ENCODE results near the gene CYP1A2. TPM values are rescaled to one million over a fixed set of nuclear protein-coding genes. Genes with fewer than 3 reads are reported as not detected.

CYP1A2 gene
- total RNA-seq, 3 donors from 2014 or later (not counting 1 experiment from before 2014, with no cell fraction given), result not detected

DNA sequence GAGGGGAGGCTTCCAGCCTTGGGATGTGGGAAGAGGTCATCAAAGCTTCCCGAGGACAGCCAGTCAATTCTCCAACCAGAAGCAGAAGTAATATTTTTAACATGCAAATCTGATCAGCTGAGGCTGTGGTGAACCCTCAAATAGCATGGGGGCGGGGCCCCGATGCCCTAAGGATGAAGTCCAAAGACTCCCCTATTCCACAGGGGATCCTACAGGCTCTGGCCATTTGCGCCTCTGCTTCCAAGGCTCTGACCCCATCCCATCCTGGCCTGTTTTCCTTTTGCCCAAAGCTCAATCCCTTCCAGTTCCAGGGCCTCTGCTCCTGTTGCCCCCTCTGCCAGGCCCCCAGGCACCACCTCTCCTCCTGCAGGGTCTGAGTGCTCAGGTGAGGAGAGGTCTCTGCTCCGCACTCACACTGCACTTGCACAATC lies 26.5 kb downstream of the CYP1A2 start:
- TF ChIP-seq, protein P1, sequence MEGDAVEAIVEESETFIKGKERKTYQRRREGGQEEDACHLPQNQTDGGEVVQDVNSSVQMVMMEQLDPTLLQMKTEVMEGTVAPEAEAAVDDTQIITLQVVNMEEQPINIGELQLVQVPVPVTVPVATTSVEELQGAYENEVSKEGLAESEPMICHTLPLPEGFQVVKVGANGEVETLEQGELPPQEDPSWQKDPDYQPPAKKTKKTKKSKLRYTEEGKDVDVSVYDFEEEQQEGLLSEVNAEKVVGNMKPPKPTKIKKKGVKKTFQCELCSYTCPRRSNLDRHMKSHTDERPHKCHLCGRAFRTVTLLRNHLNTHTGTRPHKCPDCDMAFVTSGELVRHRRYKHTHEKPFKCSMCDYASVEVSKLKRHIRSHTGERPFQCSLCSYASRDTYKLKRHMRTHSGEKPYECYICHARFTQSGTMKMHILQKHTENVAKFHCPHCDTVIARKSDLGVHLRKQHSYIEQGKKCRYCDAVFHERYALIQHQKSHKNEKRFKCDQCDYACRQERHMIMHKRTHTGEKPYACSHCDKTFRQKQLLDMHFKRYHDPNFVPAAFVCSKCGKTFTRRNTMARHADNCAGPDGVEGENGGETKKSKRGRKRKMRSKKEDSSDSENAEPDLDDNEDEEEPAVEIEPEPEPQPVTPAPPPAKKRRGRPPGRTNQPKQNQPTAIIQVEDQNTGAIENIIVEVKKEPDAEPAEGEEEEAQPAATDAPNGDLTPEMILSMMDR (IDR thresholded peaks at IDR 0.05), result no peak
- H3K4me3 ChIP-seq (ENCODE audit: low read length), result no peak overlapping the region
- peaks cover 35 to 49% of the 10 kb centered on the region in 2 donors for H3K4me1 Mint-ChIP-seq
- no peaks in the 10 kb centered on the region for H3K9me3 Mint-ChIP-seq
- H3K36me3 ChIP-seq (ENCODE audit: control insufficient read depth, insufficient read depth, low read length), result no peaks in the 10 kb centered on the region
- WGBS (ENCODE audit: insufficient coverage), result 55% methylated on average over 5 of the region's 5 CpGs
- peaks cover 74% of the 10 kb centered on the region for H3K4me1 ChIP-seq (ENCODE audit: control insufficient read depth, insufficient read depth, low read length)
- peaks cover 0 to 3% of the 10 kb centered on the region in 2 donors for H3K27me3 Mint-ChIP-seq (ENCODE audit: low read depth in 2 of 2)
- ATAC-seq (no peak), DNase-seq (no peak)
- H3K27ac ChIP-seq (ENCODE audit: low read length), result peak overlapping the region; percentile 90
- H3K36me3 Mint-ChIP-seq, result no peaks in the 10 kb centered on the region
- H3K27ac Mint-ChIP-seq, result peak overlapping the region; percentile 97 to 98
- no peaks in the 10 kb centered on the region for H3K9me3 ChIP-seq (ENCODE audit: control insufficient read depth, insufficient read depth, low read length)
- no peak overlapping the region for H3K4me3 Mint-ChIP-seq
- intact Hi-C loops (cut with micrococcal nuclease), result no loop called here
- no peaks in the 10 kb centered on the region for H3K27me3 ChIP-seq (ENCODE audit: control insufficient read depth, insufficient read depth, low read length)

DNA sequence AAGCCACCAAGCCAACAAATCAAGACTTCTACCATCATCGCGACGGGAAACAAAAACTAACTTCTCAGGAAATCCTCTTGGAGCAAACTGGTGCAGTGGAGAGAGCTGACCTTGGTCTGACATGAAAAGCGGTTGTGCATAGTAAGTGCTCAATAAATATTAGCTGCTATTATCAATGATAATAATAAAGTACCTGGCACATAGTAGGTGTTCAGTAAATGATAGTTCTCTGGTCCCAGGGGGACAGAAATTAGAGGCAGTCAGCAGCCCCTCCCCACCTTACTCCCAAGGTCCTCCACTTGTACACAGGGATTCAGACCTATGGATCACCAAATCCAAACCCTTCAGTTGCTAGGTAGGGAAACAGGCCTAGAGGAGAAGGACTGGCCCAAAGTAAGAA lies 27.2 kb downstream of the CYP1A2 start:
- TF ChIP-seq, protein P1 (IDR thresholded peaks at IDR 0.05), result no peak
- Mint-ChIP-seq H3K27me3 (ENCODE audit: low read depth in 2 of 2) (peaks cover 0 to 3% of the 10 kb centered on the region in 2 donors), H3K9me3 (no peaks in the 10 kb centered on the region), H3K4me1 (peaks cover 43 to 56% of the 10 kb centered on the region in 2 donors), H3K4me3 (no peak overlapping the region), H3K27ac (peak overlapping the region; percentile 97 to 98), H3K36me3 (no peaks in the 10 kb centered on the region)
- no peaks in the 10 kb centered on the region for H3K9me3 ChIP-seq (ENCODE audit: control insufficient read depth, insufficient read depth, low read length)
- intact Hi-C loops (cut with micrococcal nuclease), result loop anchor here (2.0 kb wide), 1 partner anchor 15 kb away; no protein-coding TSS in a partner anchor
- peaks cover 79% of the 10 kb centered on the region for H3K4me1 ChIP-seq (ENCODE audit: control insufficient read depth, insufficient read depth, low read length)
- WGBS (ENCODE audit: insufficient coverage), result 86% methylated on average over 3 of the region's 4 CpGs
- no peak for DNase-seq
- H3K36me3 ChIP-seq (ENCODE audit: control insufficient read depth, insufficient read depth, low read length), result no peaks in the 10 kb centered on the region
- H3K27ac ChIP-seq (ENCODE audit: low read length), result peak overlapping the region; percentile 90
- no peak overlapping the region for H3K4me3 ChIP-seq (ENCODE audit: low read length)
- ATAC-seq, result no peak
- no peaks in the 10 kb centered on the region for H3K27me3 ChIP-seq (ENCODE audit: control insufficient read depth, insufficient read depth, low read length)

DNA sequence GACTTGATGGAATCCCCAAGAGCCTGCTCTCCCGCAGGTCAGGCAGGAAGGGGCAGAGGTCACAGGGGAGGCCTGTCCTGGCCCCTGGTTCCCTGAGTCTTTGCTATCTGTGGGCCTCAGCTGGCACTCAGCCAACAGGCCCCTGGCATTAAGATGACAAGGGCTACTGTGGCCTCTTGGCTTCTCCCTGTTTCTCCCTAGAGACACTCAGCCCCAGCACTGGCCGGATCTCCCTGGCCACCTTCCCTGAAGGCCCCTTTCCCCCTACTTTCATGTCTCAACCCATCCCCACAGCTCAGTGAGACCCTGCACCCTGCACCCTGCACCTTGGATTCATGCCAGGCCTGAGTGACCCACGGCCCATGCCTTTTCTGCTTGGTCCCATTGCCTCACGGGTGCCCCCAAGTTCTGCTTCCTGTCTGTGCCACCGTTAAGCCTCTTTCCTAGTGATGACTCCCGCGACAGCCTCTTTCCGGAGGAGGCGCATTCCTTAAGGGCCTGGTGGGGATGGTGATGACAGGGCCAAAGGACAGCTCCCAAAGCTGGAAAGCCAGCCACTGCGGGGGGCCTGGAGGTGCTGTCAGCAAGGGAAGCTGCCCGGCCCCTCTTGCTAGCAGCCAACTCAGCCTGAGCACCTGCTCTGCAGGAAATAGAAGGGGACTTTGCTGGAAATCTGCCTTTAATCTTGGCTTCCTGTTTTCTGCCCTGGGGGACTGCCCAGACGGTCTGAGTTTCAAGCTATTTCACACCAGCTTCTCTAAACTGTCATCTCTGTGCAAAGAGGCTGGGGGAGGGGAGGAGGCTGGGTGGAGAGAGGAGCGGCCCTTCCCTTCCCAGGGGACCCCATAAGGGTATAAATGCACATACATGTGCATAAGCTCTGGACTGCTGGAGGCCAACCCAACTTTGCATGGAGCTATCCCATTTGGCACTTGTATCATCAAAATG lies 28.4 kb downstream of the CYP1A2 start:
- intact Hi-C loops (cut with micrococcal nuclease), result loop anchor here (1.0 to 2.0 kb wide), 3 partner anchors 8 to 23 kb away; no protein-coding TSS in a partner anchor
- H3K4me1 Mint-ChIP-seq, result peaks cover 51 to 59% of the 10 kb centered on the region in 2 donors
- TF ChIP-seq, protein P1 (IDR thresholded peaks at IDR 0.05), result no peak
- 4% methylated on average over 12 of the region's 13 CpGs for WGBS (ENCODE audit: insufficient coverage)
- peak overlapping the region; percentile 90 for H3K27ac ChIP-seq (ENCODE audit: low read length)
- H3K27me3 Mint-ChIP-seq (ENCODE audit: low read depth in 2 of 2), result no peaks in the 10 kb centered on the region
- H3K4me1 ChIP-seq (ENCODE audit: control insufficient read depth, insufficient read depth, low read length), result peaks cover 76% of the 10 kb centered on the region
- H3K9me3 Mint-ChIP-seq, result no peaks in the 10 kb centered on the region
- peak overlapping the region; percentile 97 to 98 for H3K27ac Mint-ChIP-seq
- peak overlapping the region; percentile 47 for H3K4me3 Mint-ChIP-seq
- H3K27me3 ChIP-seq (ENCODE audit: control insufficient read depth, insufficient read depth, low read length), result no peaks in the 10 kb centered on the region
- no peaks in the 10 kb centered on the region for H3K36me3 ChIP-seq (ENCODE audit: control insufficient read depth, insufficient read depth, low read length)
- no peaks in the 10 kb centered on the region for H3K36me3 Mint-ChIP-seq
- DNase-seq (peak; percentile 56 to 90), ATAC-seq (peak; percentile 58 to 68 (median 61))
- no peak overlapping the region for H3K4me3 ChIP-seq (ENCODE audit: low read length)
- H3K9me3 ChIP-seq (ENCODE audit: control insufficient read depth, insufficient read depth, low read length), result no peaks in the 10 kb centered on the region

Measured in natural killer cell (primary cell).